Bronchial epithelial cell (primary cell): Measurements from ENCODE around the gene GTF2B. TPM values are rescaled to one million over a fixed set of nuclear protein-coding genes. Genes with fewer than 3 reads are reported as not detected.
"Not testable (repeated sequence)": the region's sequence is repeated elsewhere in the genome, so short reads cannot be mapped to it uniquely, and the experiment has no call there.

ENCODE experiments used
- DNase-seq: peaks from one replicate; pipeline ENCODE4 v3.0.0-alpha.2; 2010; ENCODE audit warnings: low read depth
- FAIRE-seq: peaks from 2 replicates; lab custom pipeline; 2011; peaks lifted over from hg19 to GRCh38; lab: Jason Lieb, UNC
- H3K27me3 ChIP-seq: 2 replicates; pipeline ENCODE4 v1.5.1; 2011; ENCODE audit warnings: low read length; ENCODE audit not compliant: control insufficient read depth, insufficient read depth
- H3K36me3 ChIP-seq: 2 replicates; pipeline ENCODE4 v1.5.1; 2011; ENCODE audit warnings: low read length; ENCODE audit not compliant: control insufficient read depth, insufficient read depth
- H3K4me3 ChIP-seq: 2 replicates; pipeline ENCODE4 v1.5.1; 2011; ENCODE audit warnings: mild to moderate bottlenecking, low read depth, low read length, control low read depth
- CTCF ChIP-seq: IDR thresholded peaks from 2 replicates; pipeline ENCODE4 v1.5.1; 2011; ENCODE audit warnings: mild to moderate bottlenecking, moderate library complexity, low read length, control low read depth, inconsistent platforms; ENCODE audit not compliant: insufficient read depth, severe bottlenecking
- total RNA-seq: library from RNA; depleted of rRNA; stranded (reverse); fragments of >200 nt; gene quantifications from 2 replicates; pipeline ENCODE4 v1.2.1, GENCODE V29; 2014

Gene GTF2B
- total RNA-seq, 1 donor from 2014 or later: 40.8 TPM

GRCh38 chr1:88923224-88923623, 31.9 kb upstream of the GTF2B start:
- DNase-seq (no peak), FAIRE-seq (no peak)
- peaks cover 1% of the 10 kb centered on the region for H3K36me3 ChIP-seq
- no peaks in the 10 kb centered on the region for H3K27me3 ChIP-seq
- H3K4me3 ChIP-seq: no peak overlapping the region
- no peak for TF ChIP-seq CTCF

GRCh38 chr1:88922214-88922613, 30.8 kb upstream of the GTF2B start:
- Histone ChIP-seq H3K4me3 (no peak overlapping the region), H3K27me3 (no peaks in the 10 kb centered on the region), H3K36me3 (peaks cover 1% of the 10 kb centered on the region)
- no peak for DNase-seq
- FAIRE-seq: no peak
- no peak for TF ChIP-seq CTCF

- DNase-seq: no peak
- Histone ChIP-seq H3K36me3 (peaks cover 1% of the 10 kb centered on the region), H3K27me3 (no peaks in the 10 kb centered on the region), H3K4me3 (no peak overlapping the region)
- TF ChIP-seq CTCF: no peak
- no peak for FAIRE-seq
These were observed 29.5 kb upstream of the GTF2B start for GRCh38 chr1:88920845-88921244.

- peaks cover 1% of the 10 kb centered on the region for H3K36me3 ChIP-seq
- no peak overlapping the region for H3K4me3 ChIP-seq
- no peak for TF ChIP-seq CTCF
- FAIRE-seq: no peak
- no peaks in the 10 kb centered on the region for H3K27me3 ChIP-seq
- DNase-seq: peak; percentile 25
These were observed 26.1 kb upstream of the GTF2B start for GRCh38 chr1:88917321-88918025.

GRCh38 chr1:88916883-88917282, 25.5 kb upstream of the GTF2B start:
- no peak for FAIRE-seq
- no peaks in the 10 kb centered on the region for H3K27me3 ChIP-seq
- TF ChIP-seq CTCF: no peak

GRCh38 chr1:88911800-88912199, 20.4 kb upstream of the GTF2B start:
- not testable (repeated sequence) for H3K4me3 ChIP-seq, H3K36me3 ChIP-seq, H3K27me3 ChIP-seq, FAIRE-seq
- DNase-seq: peak; percentile 60

More at GRCh38 chr1:88916883-88917282, 25.5 kb upstream of the GTF2B start:
- no peak overlapping the region for H3K4me3 ChIP-seq
- no peak for DNase-seq
- H3K36me3 ChIP-seq: peaks cover 1% of the 10 kb centered on the region
